ENCODE measurements around the gene CHIA.

Gene CHIA

GRCh38 chr1:111290630-111291029 lies at the start of gene CHIA:
TSS of gene CHIA (plus strand) at chr1:111290851. CDS start at chr1:111310468, 19,617 bp downstream.
- TF ChIP-seq CTCF (IDR thresholded peaks at IDR 0.05; ENCODE audit: extremely low read depth, missing control alignments), result no peak
- no peak for DNase-seq (ENCODE audit: low spot score)

- no peak for DNase-seq (ENCODE audit: low spot score)
These were observed 48.9 kb upstream of the CHIA start for GRCh38 chr1:111241797-111242196.

GRCh38 chr1:111242805-111243523 lies 47.7 kb upstream of the CHIA start:
- no peak for TF ChIP-seq CTCF (IDR thresholded peaks at IDR 0.05; ENCODE audit: extremely low read depth, missing control alignments)
- DNase-seq (ENCODE audit: low spot score), result no peak

More at GRCh38 chr1:111241797-111242196, 48.9 kb upstream of the CHIA start:
- no peak for TF ChIP-seq CTCF (IDR thresholded peaks at IDR 0.05; ENCODE audit: extremely low read depth, missing control alignments)

GRCh38 chr1:111247125-111247838 lies 43.4 kb upstream of the CHIA start:
- no peak for TF ChIP-seq CTCF (IDR thresholded peaks at IDR 0.05; ENCODE audit: extremely low read depth, missing control alignments)
- no peak for DNase-seq (ENCODE audit: low spot score)

- DNase-seq (ENCODE audit: low spot score), result no peak
- no peak for TF ChIP-seq CTCF (IDR thresholded peaks at IDR 0.05; ENCODE audit: extremely low read depth, missing control alignments)
These were observed 40.7 kb upstream of the CHIA start for GRCh38 chr1:111249960-111250359.

GRCh38 chr1:111251570-111251969 lies 39.1 kb upstream of the CHIA start:
- no peak for DNase-seq (ENCODE audit: low spot score)
- no peak for TF ChIP-seq CTCF (IDR thresholded peaks at IDR 0.05; ENCODE audit: extremely low read depth, missing control alignments)

- TF ChIP-seq CTCF (IDR thresholded peaks at IDR 0.05; ENCODE audit: extremely low read depth, missing control alignments), result no peak
- no peak for DNase-seq (ENCODE audit: low spot score)
These were observed 37.9 kb upstream of the CHIA start for GRCh38 chr1:111252786-111253185.

Measured in GM20000 (cell line).